CD8-positive, alpha-beta memory T cell (primary cell): ENCODE results near the gene CPA5. TPM values are rescaled to one million over a fixed set of nuclear protein-coding genes. Genes with fewer than 3 reads are reported as not detected.
A peak's percentile ranks its signal among the peaks of the same experiment; 100 is the strongest.
"Not testable (repeated sequence)": the region's sequence is repeated elsewhere in the genome, so short reads cannot be mapped to it uniquely, and the experiment has no call there.

Experiments
- CTCF ChIA-PET: fragments of 350-600 bp; sonication (Branson Sonifier 250); formaldehyde crosslinking; loops from one replicate; lab custom pipeline; 2021; ENCODE audit warnings: antibody characterized with exemption; lab: Charles Lee
- POLR2A ChIA-PET: fragments of 350-600 bp; sonication (Branson Sonifier 250); formaldehyde crosslinking; loops from one replicate; lab custom pipeline; 2021; ENCODE audit warnings: antibody characterized with exemption; lab: Charles Lee
- DNase-seq, 5 donors: peaks; one replicate each; pipeline versions ENCODE4 v3.0.0 to v3.0.0-alpha.2; 2020 to 2022; ENCODE audit warnings: mixed read lengths in 1 of 5
- H3K27ac ChIP-seq: one replicate; pipeline ENCODE4 v1.7.0; 2013; ENCODE audit warnings: low read depth, mild to moderate bottlenecking, low read length, moderate library complexity
- H3K27me3 ChIP-seq: 2 replicates; pipeline ENCODE4 v1.7.0; 2013; ENCODE audit warnings: low read length, mild to moderate bottlenecking; ENCODE audit not compliant: insufficient read depth, poor library complexity, severe bottlenecking
- H3K36me3 ChIP-seq: 2 replicates; pipeline ENCODE4 v1.7.0; 2013; ENCODE audit warnings: mild to moderate bottlenecking, low read length, moderate library complexity; ENCODE audit not compliant: insufficient read depth
- H3K4me1 ChIP-seq: 2 replicates; pipeline ENCODE4 v1.7.0; 2013; ENCODE audit warnings: mild to moderate bottlenecking, low read length, moderate library complexity; ENCODE audit not compliant: insufficient read depth
- H3K4me3 ChIP-seq: 2 replicates; pipeline ENCODE4 v1.7.0; 2013; ENCODE audit warnings: mild to moderate bottlenecking, low read length
- H3K9me3 ChIP-seq: 2 replicates; pipeline ENCODE4 v1.7.0; 2013; ENCODE audit warnings: mild to moderate bottlenecking, low read length
- H3K27ac Mint-ChIP-seq, 8 donors: one replicate each; pipeline ENCODE4 v1.8.0; 2020 to 2021; ENCODE audit warnings: mixed read lengths in 8 of 8, mild to moderate bottlenecking in 6 of 8, inconsistent platforms in 3 of 8, moderate library complexity in 3 of 8
- H3K27me3 Mint-ChIP-seq, 2 donors: one replicate each; pipeline ENCODE4 v1.8.0; 2020 to 2021; ENCODE audit warnings: mixed read lengths in 2 of 2, mild to moderate bottlenecking in 1 of 2, moderate library complexity in 1 of 2
- H3K36me3 Mint-ChIP-seq, 3 donors: one replicate each; pipeline ENCODE4 v1.8.0; 2020 to 2021; ENCODE audit warnings: mixed read lengths in 3 of 3, inconsistent platforms in 1 of 3, mild to moderate bottlenecking in 1 of 3
- H3K4me1 Mint-ChIP-seq, 3 donors: one replicate each; pipeline ENCODE4 v1.8.0; 2020 to 2021; ENCODE audit warnings: mixed read lengths in 3 of 3, inconsistent platforms in 1 of 3, mild to moderate bottlenecking in 1 of 3
- H3K4me3 Mint-ChIP-seq, 7 donors: one replicate each; pipeline ENCODE4 v1.8.0; 2020 to 2021; ENCODE audit warnings: mixed read lengths in 7 of 7, mild to moderate bottlenecking in 6 of 7, moderate library complexity in 4 of 7, inconsistent platforms in 2 of 7
- H3K9me3 Mint-ChIP-seq, 5 donors: one replicate each; pipeline ENCODE4 v1.8.0; 2020 to 2022; ENCODE audit warnings: mixed read lengths in 5 of 5, mild to moderate bottlenecking in 3 of 5, moderate library complexity in 2 of 5, inconsistent platforms in 1 of 5
- polyA plus RNA-seq: library from polyadenylated mRNA; unstranded; fragments of 300-500 nt; fragmentation: Illumina TruSeq; gene quantifications from one replicate; pipeline ENCODE4 v1.2.3, GENCODE V29; 2021
- total RNA-seq, 2 experiments: library from RNA; stranded (reverse); gene quantifications; one replicate each; pipeline ENCODE4 v1.2.3, GENCODE V29; 2021

The CPA5 gene
- total and polyA plus RNA-seq, 3 experiments from 2014 or later, result 1.0 to 30.5 (median 2.0) TPM

GRCh38 chr7:130321542-130322229, 22.9 kb upstream of the CPA5 start:
- H3K4me3 ChIP-seq, H3K4me1 ChIP-seq, H3K9me3 ChIP-seq, H3K36me3 Mint-ChIP-seq, DNase-seq, H3K27ac ChIP-seq, H3K27me3 ChIP-seq, CTCF ChIA-PET, H3K9me3 Mint-ChIP-seq, H3K4me3 Mint-ChIP-seq, H3K27me3 Mint-ChIP-seq, H3K27ac Mint-ChIP-seq, H3K36me3 ChIP-seq, H3K4me1 Mint-ChIP-seq: not testable (repeated sequence)
- POLR2A ChIA-PET, result interaction anchor here (0.6 kb wide), 1 partner anchor 31 kb away, joined by 4 read pairs; no protein-coding TSS in a partner anchor

- Histone ChIP-seq H3K27ac (no peak overlapping the region), H3K36me3 (no peaks in the 10 kb centered on the region), H3K4me1 (no peaks in the 10 kb centered on the region), H3K4me3 (no peak overlapping the region), H3K27me3 (no peaks in the 10 kb centered on the region), H3K9me3 (no peaks in the 10 kb centered on the region)
- POLR2A ChIA-PET, result interaction anchor here (0.6 kb wide), 1 partner anchor 30 kb away, joined by 4 read pairs; no protein-coding TSS in a partner anchor
- Mint-ChIP-seq H3K4me3 (no peak overlapping the region), H3K27me3 (peaks cover 0 to 3% of the 10 kb centered on the region in 2 donors), H3K9me3 (no peaks in the 10 kb centered on the region), H3K4me1 (no peaks in the 10 kb centered on the region), H3K27ac (no peak overlapping the region), H3K36me3 (no peaks in the 10 kb centered on the region)
- CTCF ChIA-PET, result no interaction called here
- no peak for DNase-seq
Measured at GRCh38 chr7:130322615-130323014, 22.0 kb upstream of the CPA5 start.

- H3K27ac Mint-ChIP-seq, result no peak overlapping the region
- DNase-seq, result no peak
- CTCF ChIA-PET, result no interaction called here
- H3K27me3 Mint-ChIP-seq, result peaks cover 0 to 6% of the 10 kb centered on the region in 2 donors
- H3K27me3 ChIP-seq, result no peaks in the 10 kb centered on the region
- H3K4me3 ChIP-seq, result no peak overlapping the region
- no peak overlapping the region for H3K27ac ChIP-seq
- no peak overlapping the region for H3K4me3 Mint-ChIP-seq
- POLR2A ChIA-PET, result no interaction called here
- no peaks in the 10 kb centered on the region for H3K9me3 Mint-ChIP-seq
- no peaks in the 10 kb centered on the region for H3K9me3 ChIP-seq
- no peaks in the 10 kb centered on the region for H3K36me3 Mint-ChIP-seq
- no peaks in the 10 kb centered on the region for H3K36me3 ChIP-seq
- H3K4me1 ChIP-seq, result no peaks in the 10 kb centered on the region
- no peaks in the 10 kb centered on the region for H3K4me1 Mint-ChIP-seq
Measured at GRCh38 chr7:130324306-130324943, 20.2 kb upstream of the CPA5 start.

GRCh38 chr7:130329681-130330080, 14.9 kb upstream of the CPA5 start:
- Histone ChIP-seq H3K36me3 (no peaks in the 10 kb centered on the region), H3K4me3 (no peak overlapping the region), H3K27ac (no peak overlapping the region), H3K27me3 (no peaks in the 10 kb centered on the region), H3K4me1 (no peaks in the 10 kb centered on the region), H3K9me3 (no peaks in the 10 kb centered on the region)
- Mint-ChIP-seq H3K27ac (no peak overlapping the region), H3K4me3 (no peak overlapping the region), H3K36me3 (no peaks in the 10 kb centered on the region), H3K27me3 (peaks cover 0 to 5% of the 10 kb centered on the region in 2 donors), H3K4me1 (no peaks in the 10 kb centered on the region), H3K9me3 (no peaks in the 10 kb centered on the region)
- POLR2A ChIA-PET, result no interaction called here
- CTCF ChIA-PET, result no interaction called here
- DNase-seq, result no peak

- Mint-ChIP-seq H3K4me1 (no peaks in the 10 kb centered on the region), H3K9me3 (no peaks in the 10 kb centered on the region), H3K27ac (no peak overlapping the region), H3K27me3 (peaks cover 0 to 8% of the 10 kb centered on the region in 2 donors), H3K4me3 (no peak overlapping the region), H3K36me3 (no peaks in the 10 kb centered on the region)
- Histone ChIP-seq H3K36me3 (no peaks in the 10 kb centered on the region), H3K27ac (no peak overlapping the region), H3K9me3 (no peaks in the 10 kb centered on the region), H3K27me3 (no peaks in the 10 kb centered on the region), H3K4me3 (no peak overlapping the region), H3K4me1 (no peaks in the 10 kb centered on the region)
- no peak for DNase-seq
- POLR2A ChIA-PET, result no interaction called here
- CTCF ChIA-PET, result no interaction called here
Measured at GRCh38 chr7:130332259-130333053, 12.2 kb upstream of the CPA5 start.

- no peaks in the 10 kb centered on the region for H3K27me3 ChIP-seq
- no peak overlapping the region for H3K4me3 Mint-ChIP-seq
- H3K27me3 Mint-ChIP-seq, result peaks cover 0 to 5% of the 10 kb centered on the region in 2 donors
- no peaks in the 10 kb centered on the region for H3K4me1 Mint-ChIP-seq
- H3K36me3 ChIP-seq, result no peaks in the 10 kb centered on the region
- POLR2A ChIA-PET, result no interaction called here
- H3K9me3 ChIP-seq, result no peaks in the 10 kb centered on the region
- H3K27ac ChIP-seq, result no peak overlapping the region
- H3K4me3 ChIP-seq, result no peak overlapping the region
- H3K4me1 ChIP-seq, result no peaks in the 10 kb centered on the region
- H3K36me3 Mint-ChIP-seq, result no peaks in the 10 kb centered on the region
- no peak overlapping the region for H3K27ac Mint-ChIP-seq
- CTCF ChIA-PET, result no interaction called here
- H3K9me3 Mint-ChIP-seq, result no peaks in the 10 kb centered on the region
- no peak for DNase-seq
Measured at GRCh38 chr7:130333832-130334231, 10.8 kb upstream of the CPA5 start.

GRCh38 chr7:130334274-130334673, 10.3 kb upstream of the CPA5 start:
- no peaks in the 10 kb centered on the region for H3K36me3 ChIP-seq
- H3K27me3 ChIP-seq, result no peaks in the 10 kb centered on the region
- no peak overlapping the region for H3K27ac Mint-ChIP-seq
- H3K4me3 ChIP-seq, result no peak overlapping the region
- H3K4me3 Mint-ChIP-seq, result no peak overlapping the region
- H3K9me3 ChIP-seq, result no peaks in the 10 kb centered on the region
- H3K27ac ChIP-seq, result no peak overlapping the region
- ChIA-PET CTCF (no interaction called here), POLR2A (no interaction called here)
- H3K4me1 Mint-ChIP-seq, result no peaks in the 10 kb centered on the region
- DNase-seq, result no peak
- H3K4me1 ChIP-seq, result no peaks in the 10 kb centered on the region
- H3K36me3 Mint-ChIP-seq, result no peaks in the 10 kb centered on the region
- H3K27me3 Mint-ChIP-seq, result peaks cover 0 to 5% of the 10 kb centered on the region in 2 donors
- no peaks in the 10 kb centered on the region for H3K9me3 Mint-ChIP-seq

GRCh38 chr7:130337410-130337971, 7.1 kb upstream of the CPA5 start:
- peaks cover 2 to 5% of the 10 kb centered on the region in 2 donors for H3K27me3 Mint-ChIP-seq
- POLR2A ChIA-PET, result no interaction called here

More at GRCh38 chr7:130337410-130337971, 7.1 kb upstream of the CPA5 start:
- Mint-ChIP-seq H3K9me3 (no peaks in the 10 kb centered on the region), H3K36me3 (no peaks in the 10 kb centered on the region), H3K27ac (no peak overlapping the region), H3K4me1 (no peaks in the 10 kb centered on the region), H3K4me3 (peak overlapping the region in 1 of 7 donors; percentile 14)
- Histone ChIP-seq H3K27ac (no peak overlapping the region), H3K9me3 (no peaks in the 10 kb centered on the region), H3K36me3 (no peaks in the 10 kb centered on the region), H3K4me3 (no peak overlapping the region), H3K4me1 (no peaks in the 10 kb centered on the region), H3K27me3 (no peaks in the 10 kb centered on the region)
- CTCF ChIA-PET, result no interaction called here
- DNase-seq, result no peak
